ENCODE measurements around the gene P2RX1.

P2RX1 gene

DNA sequence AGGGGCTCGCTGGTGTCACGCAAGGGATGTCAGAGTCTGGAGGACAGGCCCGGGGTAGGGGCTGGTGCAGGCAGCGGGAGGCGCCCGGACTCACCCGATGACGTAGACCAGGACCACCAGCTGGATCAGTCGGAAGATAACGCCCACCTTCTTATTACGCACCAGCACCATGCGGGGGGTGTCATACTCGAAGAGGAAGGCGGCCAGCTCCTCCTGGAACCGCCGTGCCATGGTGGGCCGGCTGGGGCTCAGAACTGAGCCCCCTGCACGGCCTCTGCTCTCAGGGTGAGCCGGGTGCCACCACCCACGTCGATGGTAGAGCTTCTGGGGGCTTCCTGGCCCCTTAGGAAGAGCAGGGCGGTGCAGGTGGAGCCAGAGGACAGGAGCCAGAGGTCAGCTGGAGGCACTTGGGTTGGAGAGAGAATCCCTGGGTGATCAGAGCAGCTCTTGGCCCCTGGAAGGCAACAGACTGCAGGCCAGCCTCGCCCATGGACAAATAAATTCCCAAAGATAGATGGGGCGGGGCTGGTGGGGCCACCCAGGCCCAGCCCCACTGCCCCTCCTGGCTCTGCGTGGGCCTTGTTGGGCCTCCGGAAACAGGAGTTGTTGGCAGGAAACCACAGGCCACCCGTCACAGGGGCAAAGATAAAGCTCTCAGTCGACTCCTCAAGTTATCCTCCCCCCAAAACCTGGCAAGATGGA, at the start of gene P2RX1:
P2RX1 (minus strand) TSS at position 471 of the 702 bp plus-strand sequence; CDS start at position 231, 240 bp downstream.
- DNase-seq (ENCODE audit: low read depth) = no peak

DNA sequence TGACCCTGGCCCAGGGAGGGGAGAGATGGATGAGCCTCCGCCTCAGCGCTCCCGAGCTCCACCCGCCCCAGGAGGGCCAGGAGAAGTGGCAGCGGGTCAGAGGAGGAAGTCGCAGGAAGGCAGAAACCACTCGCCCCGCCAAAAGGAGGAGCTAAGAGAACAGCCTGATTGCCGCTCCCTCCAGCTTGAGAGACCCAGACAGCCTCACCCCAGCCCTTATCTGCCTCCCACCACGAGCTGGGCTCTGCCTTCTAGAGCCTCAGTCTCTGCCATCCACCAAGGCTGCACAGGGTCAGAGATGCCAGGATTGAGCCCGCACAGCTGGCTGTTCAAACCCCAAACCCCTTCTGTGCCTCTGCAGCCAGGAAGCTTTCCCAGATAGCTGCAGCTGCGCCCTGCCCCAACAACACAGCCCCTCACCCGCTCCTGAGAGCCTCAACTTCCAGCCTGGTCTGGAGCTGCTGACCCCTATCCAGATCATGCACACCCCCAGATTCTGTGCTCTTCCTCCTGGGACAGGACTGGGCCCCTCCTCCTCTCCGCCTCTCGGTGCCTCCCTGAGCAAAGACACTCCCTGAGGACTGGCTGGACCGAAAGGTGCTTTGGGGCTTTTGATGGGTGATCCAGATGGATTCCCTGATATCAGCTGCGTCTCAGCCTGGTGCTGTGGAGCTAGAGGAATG, 49.0 kb upstream of the P2RX1 start:
- peak; percentile 69 for DNase-seq (ENCODE audit: low read depth)

DNA sequence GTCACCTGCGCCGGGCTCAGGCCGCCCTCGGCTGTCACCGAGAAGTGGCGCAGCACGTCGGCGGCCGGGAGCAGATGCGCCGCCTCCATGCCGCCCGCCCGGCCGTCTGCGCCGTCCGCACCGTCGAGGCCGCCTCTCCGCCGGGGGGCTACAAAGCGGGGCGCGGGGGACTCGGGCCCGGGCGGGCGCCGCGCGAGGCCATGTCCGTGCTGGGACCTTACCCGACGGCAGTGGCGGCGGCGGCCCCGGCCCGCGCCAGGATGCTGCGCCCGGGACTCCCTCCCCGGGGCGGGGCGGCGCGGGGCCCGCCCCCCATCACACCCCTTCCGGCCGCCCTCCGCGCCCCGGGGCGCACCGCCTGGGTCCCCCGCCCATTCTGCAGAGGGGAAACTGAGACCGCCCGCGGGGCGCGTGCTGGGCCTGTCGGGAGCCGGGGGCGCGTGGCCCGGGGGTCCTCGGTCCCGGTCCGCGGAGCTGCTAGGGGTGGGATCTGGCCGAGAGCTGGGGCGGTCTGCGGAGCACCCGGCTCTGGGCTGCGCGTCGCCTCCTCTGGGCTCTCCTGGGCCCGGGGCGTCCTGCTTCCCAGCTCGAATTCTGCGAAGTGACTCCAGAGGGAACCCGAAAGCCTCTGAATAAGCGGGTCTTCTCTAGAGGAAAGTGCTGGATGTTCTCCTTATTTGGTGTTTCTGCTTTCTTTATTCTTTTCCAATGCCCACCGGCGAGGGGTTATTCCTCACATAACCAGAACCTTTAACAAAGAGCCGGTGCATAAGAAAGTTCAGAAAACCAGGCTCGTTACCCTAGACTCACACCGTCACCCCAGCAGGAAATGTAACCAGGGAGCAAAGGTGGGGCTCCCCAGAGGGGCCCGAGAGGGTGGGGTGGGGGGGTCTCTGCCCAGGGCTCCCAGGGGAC, 48.2 kb upstream of the P2RX1 start, which contains the start of gene ATP2A3:
ATP2A3 (minus strand) TSS at position 235 of the 915 bp plus-strand sequence; CDS start at position 89, 146 bp downstream.
- no peak for DNase-seq (ENCODE audit: low read depth)

GRCh38 chr17:3963237-3964201, 47.3 kb upstream of the P2RX1 start:
- DNase-seq (ENCODE audit: low read depth) = no peak

- DNase-seq (ENCODE audit: low read depth) = no peak
These were observed 46.6 kb upstream of the P2RX1 start for GRCh38 chr17:3962965-3963236.

DNA sequence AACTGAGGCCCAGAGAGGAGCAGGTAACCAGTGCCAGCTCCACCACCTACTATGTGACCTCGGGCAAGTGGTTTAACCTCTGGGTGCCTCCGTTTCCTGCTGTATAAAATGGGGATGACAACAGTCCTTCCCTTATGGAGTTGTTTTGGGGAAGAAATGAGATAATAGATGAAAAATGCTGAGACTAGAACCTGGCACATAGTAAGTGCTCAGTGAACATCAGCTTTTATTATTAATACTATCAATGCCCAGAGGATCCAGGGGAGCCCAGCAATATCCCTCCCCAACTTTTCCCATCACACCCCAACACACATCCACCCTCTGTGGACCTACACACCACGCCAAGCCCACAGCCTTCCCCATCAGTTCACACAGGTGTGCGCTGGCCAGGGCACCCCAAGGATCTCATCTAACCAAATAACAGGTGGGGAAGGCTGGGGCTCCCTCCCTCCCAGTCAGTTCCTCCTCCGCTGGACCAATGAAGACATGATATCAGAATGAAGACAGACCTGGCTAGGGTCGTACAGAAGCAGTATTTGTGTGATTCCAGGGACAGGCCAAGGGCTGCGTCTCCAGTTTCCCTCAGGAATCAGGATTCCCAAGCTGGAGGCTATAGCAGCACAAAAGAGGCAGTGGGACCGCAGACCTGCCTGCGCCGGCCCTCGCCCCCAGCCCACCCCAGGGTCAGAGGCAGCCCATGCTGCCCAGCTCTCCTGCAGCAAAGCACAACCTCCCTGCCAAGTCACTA, 46.1 kb upstream of the P2RX1 start:
- DNase-seq (ENCODE audit: low read depth) = no peak

DNA sequence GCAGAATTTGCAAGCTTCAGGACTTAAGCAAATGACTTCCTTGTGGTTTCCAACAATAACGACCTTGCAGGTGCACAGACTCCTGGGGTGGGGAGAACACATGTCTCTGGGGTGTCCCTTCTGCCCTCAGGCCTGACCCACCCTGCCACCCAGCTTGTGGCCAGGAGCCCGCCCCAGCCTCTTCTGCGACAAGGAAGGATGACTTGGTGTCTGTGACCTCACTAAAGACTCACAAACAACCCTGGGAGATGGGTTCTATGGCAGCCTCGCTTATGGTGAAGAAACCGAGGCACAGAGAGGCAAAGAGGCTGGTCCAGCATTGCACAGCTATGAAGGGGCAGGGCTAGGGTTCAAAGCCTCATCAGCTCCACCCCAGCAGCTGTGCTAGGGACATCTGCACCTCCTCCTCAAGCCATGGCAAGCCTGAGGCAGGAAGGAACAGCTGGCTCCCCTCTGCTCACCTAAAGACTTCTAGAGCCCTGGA, 45.3 kb upstream of the P2RX1 start:
- DNase-seq (ENCODE audit: low read depth) = no peak

GRCh38 chr17:3960764-3961163, 44.5 kb upstream of the P2RX1 start:
- no peak for DNase-seq (ENCODE audit: low read depth)

DNA sequence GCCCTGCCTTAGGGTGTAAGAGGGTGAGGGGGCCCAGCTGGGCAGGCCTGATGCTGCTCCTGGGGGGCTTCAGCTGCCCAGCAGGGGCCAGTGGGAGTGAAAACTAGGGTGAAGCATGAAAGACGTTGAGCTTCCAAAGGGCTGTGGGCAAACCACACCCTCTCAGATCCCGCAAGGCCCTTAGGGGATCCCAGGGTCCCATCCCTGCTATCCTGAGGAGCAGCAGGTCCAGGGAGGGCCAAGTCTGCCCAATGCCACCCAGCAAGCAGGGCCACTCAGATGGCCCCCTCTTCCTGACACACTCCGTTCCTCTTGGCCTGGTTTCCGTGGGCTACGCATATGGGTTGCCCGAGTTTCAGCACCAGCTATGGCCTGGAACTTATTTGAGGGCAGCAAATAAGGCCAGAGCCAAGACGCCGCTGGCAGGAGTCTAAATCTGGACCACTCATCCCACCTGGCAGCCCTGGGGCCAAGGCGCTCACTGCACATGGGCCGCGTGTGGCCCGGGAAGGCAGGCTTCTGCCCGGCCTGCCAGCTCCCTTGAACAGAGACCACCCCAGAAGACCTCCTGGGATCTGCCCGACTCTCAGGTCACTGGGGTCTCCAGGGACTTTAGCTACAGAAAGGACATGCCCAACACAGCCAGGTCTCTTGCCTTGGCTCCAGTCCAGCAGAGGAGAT, 43.8 kb upstream of the P2RX1 start:
- DNase-seq (ENCODE audit: low read depth) = no peak

- DNase-seq (ENCODE audit: low read depth) = peak; percentile 84
These were observed 43.1 kb upstream of the P2RX1 start for GRCh38 chr17:3959295-3959899.

DNA sequence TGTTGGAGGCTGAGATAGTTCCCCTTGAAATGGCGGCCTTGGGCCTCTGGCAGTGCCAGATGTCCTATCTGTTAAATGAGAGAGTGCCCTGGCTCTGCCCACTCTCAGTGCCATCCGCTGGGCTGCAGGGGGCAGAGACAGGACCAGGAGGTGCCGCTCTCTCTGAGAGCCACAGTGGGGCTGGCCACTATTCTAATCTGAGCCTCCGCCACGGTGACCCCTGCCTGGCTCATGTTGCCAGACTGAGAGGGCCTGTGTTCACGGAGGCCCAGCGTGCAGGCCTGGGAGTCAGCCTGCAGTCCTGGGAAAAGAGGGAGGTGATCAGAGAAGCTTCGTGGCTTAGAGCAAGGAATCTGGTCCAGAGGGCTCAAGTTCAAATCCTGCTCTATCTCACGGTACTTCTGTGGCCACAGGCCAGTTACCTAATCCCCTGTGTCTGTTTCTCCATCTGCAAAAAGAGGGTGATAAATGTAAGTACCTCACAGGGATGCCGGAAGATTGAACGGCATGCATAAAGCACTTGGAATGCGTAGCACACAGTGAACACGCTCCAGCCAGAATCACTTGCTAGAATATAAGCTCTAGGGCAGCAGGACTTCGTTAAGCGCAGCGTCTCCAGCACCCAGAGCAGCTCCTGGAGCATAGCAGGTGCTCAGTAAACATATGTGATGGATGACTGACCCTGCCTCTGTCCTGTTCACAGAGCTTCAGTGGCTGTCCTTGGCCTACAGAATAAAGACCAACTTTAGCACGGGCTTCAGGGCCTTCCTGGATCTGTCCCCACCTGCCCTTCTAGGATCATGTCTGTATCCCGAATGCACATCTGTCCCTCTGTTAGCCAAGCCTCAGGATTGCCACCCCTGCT, 41.7 kb upstream of the P2RX1 start:
- no peak for DNase-seq (ENCODE audit: low read depth)

DNA sequence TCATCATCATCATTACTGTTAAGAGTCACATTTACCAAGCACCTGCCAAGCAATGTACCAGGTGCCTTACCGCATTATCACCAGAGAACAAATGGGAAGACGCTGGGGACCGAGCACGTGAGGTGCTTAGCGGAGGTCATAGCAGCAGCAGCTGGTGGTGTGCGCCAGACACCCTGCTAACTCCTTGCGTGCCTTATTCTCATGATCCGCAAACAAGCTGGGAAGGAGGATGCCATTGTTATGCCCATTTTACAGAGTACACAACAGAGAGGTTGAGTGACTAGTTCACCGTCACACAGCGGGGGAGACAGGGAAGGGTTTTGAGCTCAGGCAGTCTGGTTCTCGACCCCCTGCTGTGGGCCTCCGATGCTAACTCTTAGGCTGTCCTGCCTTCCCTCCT, 40.7 kb upstream of the P2RX1 start:
- no peak for DNase-seq (ENCODE audit: low read depth)

DNA sequence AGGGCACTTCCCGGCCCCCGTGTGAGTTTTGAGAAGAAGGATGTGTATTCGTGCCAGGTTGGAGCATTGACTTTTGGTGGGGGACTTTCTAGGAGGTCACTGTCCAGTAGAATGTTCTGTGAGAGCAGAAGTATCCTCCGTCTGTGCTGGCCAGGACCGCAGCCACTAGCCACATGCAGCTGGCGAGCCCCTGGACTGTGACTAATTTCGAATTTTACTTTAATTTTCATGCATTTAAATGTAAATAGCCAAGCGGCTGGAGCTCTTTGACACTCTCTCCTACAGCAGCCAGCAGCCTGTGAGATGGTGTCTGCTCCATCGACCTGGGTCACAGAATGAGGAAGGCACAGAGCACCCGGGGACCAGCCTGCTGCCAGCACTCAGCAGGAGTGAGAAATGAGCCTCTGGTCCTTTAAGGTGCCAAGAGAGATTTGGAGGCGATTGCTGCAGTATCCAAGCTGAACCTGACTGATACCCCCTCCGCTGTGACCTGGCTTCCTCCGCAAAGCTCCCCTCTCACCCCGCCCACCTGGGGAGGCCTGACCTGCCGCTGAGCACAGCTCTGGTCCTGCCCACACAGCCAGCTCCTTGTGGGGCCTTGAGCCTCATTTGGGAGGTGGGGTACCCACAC, 40.2 kb upstream of the P2RX1 start:
- DNase-seq (ENCODE audit: low read depth) = no peak

- no peak for DNase-seq (ENCODE audit: low read depth)
These were observed 39.4 kb upstream of the P2RX1 start for GRCh38 chr17:3955673-3955988.

DNA sequence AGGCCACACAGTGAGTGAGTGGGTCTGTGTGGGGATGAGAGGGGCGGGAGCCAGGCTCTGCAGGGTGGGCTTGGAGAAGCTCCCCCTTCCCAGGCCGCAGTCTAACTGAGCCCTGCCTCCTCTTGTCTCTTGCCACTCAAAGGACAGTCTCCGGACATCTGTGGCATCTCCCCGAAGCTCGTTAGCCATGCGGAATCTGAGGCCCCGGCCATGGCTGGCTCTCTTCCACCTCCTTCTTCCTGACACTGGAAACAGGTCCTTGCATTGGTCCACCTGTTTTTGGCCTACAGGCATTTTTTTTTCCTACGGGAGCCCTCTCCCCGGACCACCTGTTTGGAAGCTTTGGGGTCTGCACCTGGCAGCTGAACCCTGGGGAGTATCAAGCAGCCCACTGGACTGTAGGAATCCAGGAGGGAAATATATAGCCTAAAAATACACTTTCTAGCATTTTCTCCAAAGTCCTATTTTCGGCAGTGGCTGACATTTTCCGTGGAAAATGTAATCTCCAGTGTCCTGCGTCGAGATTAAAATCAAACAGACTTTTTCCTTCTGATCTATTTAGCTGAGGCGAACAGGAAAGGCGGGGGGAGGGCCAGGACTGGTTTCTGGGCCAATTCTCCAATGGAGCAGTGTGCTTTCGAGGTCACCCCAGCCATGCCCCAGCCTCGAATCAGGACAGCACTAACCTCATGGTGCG, 38.9 kb upstream of the P2RX1 start:
- DNase-seq (ENCODE audit: low read depth) = no peak

DNA sequence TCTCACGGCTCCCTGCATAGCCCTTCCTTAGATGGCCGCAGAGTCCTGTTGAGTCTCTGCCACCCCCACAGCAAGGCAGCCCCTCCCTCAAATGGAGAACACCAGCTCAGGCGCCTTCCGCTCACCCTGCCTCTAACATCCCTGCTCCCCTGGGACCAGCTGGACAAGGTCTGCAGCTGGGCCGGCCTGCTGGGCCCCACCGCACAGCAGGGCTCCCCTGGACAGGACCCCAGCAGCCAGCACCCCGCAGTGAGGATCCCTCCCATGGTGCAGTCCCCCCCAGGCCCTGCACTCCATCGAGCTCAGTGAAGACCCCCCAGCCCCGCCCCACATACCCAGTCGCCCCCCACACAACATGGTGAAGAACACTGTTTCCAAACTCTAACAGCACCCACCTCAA, 37.8 kb upstream of the P2RX1 start:
- DNase-seq (ENCODE audit: low read depth) = no peak

DNA sequence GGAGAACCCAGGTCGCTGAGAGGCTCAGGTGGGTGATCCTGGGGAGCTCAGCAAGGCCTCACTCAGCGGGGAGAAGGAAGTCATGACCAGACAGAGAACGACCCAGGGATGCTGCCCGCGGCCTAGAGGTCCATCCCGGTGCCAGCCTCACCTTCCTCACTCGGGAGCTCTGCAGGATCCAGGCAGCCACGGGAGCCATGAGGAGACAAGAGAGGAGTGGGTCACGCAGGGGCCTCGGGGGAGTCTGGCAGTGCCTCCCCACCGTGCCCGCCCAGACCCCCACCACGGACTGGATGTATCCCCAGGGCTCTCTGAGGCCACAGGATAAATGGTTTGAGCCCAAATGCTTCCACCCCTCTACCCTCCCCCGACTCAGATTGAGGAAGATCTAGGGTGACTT, 37.3 kb upstream of the P2RX1 start:
- DNase-seq (ENCODE audit: low read depth) = no peak

- DNase-seq (ENCODE audit: low read depth) = no peak
These were observed 35.9 kb upstream of the P2RX1 start for GRCh38 chr17:3952186-3952585.

All from ELR (cell line).